Stimulated activated CD4-positive, alpha-beta T cell treated with anti-CD3 and anti-CD28 coated beads, Interleukin-1b, Interleukin-23, amount 100 ng/mL, for 24 hours (primary cell): Measurements from ENCODE around the gene PSMB7.
"Not testable (repeated sequence)": the region's sequence is repeated elsewhere in the genome, so short reads cannot be mapped to it uniquely, and the experiment has no call there.

ENCODE experiments used
- DNase-seq, 4 experiments: peaks; one replicate each; pipeline ENCODE4 v3.0.0-alpha.2; 2020; ENCODE audit warnings: low read depth in 4 of 4, low spot score in 1 of 4

Gene PSMB7

GRCh38 chr9:124443625-124444024 lies 28.4 kb upstream of the PSMB7 start:
- DNase-seq = no peak

GRCh38 chr9:124442826-124443225 lies 27.6 kb upstream of the PSMB7 start:
- DNase-seq = no peak

- no peak for DNase-seq
Measured at GRCh38 chr9:124442379-124442778, 27.1 kb upstream of the PSMB7 start.

GRCh38 chr9:124441291-124441690 lies 26.0 kb upstream of the PSMB7 start:
- DNase-seq = no peak

- no peak for DNase-seq
Measured at GRCh38 chr9:124440786-124441185, 25.5 kb upstream of the PSMB7 start.

GRCh38 chr9:124439686-124440243 lies 24.5 kb upstream of the PSMB7 start:
- no peak for DNase-seq

- DNase-seq = no peak
Measured at GRCh38 chr9:124439086-124439485, 23.8 kb upstream of the PSMB7 start.

GRCh38 chr9:124438091-124438490 lies 22.8 kb upstream of the PSMB7 start:
- no peak for DNase-seq

- no peak for DNase-seq
Measured at GRCh38 chr9:124437086-124437485, 21.8 kb upstream of the PSMB7 start.

- no peak for DNase-seq
Measured at GRCh38 chr9:124436320-124436719, 21.1 kb upstream of the PSMB7 start.

GRCh38 chr9:124429530-124429867 lies 14.3 kb upstream of the PSMB7 start:
- no peak for DNase-seq

- DNase-seq = no peak
Measured at GRCh38 chr9:124428751-124429529, 13.7 kb upstream of the PSMB7 start.

GRCh38 chr9:124427281-124427680 lies 12.0 kb upstream of the PSMB7 start:
- no peak for DNase-seq

GRCh38 chr9:124426361-124426760 lies 11.1 kb upstream of the PSMB7 start:
- no peak for DNase-seq

GRCh38 chr9:124425733-124426132 lies 10.5 kb upstream of the PSMB7 start:
- DNase-seq = not testable (repeated sequence)

- no peak for DNase-seq
Measured at GRCh38 chr9:124423591-124423990, 8.3 kb upstream of the PSMB7 start.

GRCh38 chr9:124423155-124423554 lies 7.9 kb upstream of the PSMB7 start:
- no peak for DNase-seq

GRCh38 chr9:124420991-124421543 lies 5.8 kb upstream of the PSMB7 start:
- no peak for DNase-seq

GRCh38 chr9:124419832-124420489 lies 4.7 kb upstream of the PSMB7 start:
- no peak for DNase-seq

- no peak for DNase-seq
Measured at GRCh38 chr9:124415852-124416484, 726 bp upstream of the PSMB7 start.

GRCh38 chr9:124414612-124415011 lies 630 bp downstream of the PSMB7 start:
- DNase-seq = no peak

GRCh38 chr9:124412228-124412575 lies 3.0 kb downstream of the PSMB7 start:
- DNase-seq = no peak
